Measurements from ENCODE around the gene MYBL2. TPM values are rescaled to one million over a fixed set of nuclear protein-coding genes. Genes with fewer than 3 reads are reported as not detected.

Gene MYBL2
- polyA plus RNA-seq, 3 donors = 0.08 to 0.10 TPM; not detected in 1

DNA sequence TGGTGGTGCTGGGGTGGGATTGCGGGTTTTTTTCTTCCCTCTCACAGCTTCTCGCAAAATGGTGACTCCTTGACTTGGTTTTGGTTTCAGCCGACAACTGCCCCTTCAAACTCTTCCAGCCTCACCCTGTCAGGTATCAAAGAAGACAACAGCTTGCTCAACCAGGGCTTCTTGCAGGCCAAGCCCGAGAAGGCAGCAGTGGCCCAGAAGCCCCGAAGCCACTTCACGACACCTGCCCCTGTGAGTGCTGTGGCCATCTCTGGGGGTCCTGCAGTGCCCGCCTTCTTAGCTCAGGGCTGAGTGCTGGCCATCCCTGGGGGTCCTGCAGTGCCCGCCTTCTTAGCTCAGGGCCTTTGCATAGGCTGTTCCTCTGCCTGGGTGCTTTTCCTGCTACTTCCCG, 48.1 kb downstream of the MYBL2 start:
- no peaks in the 10 kb centered on the region for H3K4me1 ChIP-seq (ENCODE audit: control insufficient read depth in 1 of 2, insufficient read depth in 2 of 2, low read length in 2 of 2)
- H3K4me2 ChIP-seq (replicated peaks; ENCODE audit: extremely low read depth, low read length, poor library complexity, severe bottlenecking) = no peak overlapping the region
- Mint-ChIP-seq H3K36me3 (peaks cover 44 to 67% of the 10 kb centered on the region in 2 donors), H3K27ac (peak overlapping the region in 1 of 7 donors; percentile 41), H3K4me3 (no peak overlapping the region), H3K4me1 (no peaks in the 10 kb centered on the region), H3K27me3 (ENCODE audit: low read depth in 3 of 3) (no peaks in the 10 kb centered on the region), H3K9me3 (peaks cover 2 to 10% (median 6%) of the 10 kb centered on the region in 7 donors)
- H3K4me3 ChIP-seq (replicated peaks in 1 of 3; ENCODE audit: low read depth in 2 of 3, low read length in 3 of 3) = no peak overlapping the region
- 96% methylated on average over 9 of the region's 9 CpGs for WGBS (ENCODE audit: insufficient coverage)
- no peaks in the 10 kb centered on the region for H3K9me3 ChIP-seq (replicated peaks in 1 of 2; ENCODE audit: control insufficient read depth in 1 of 2, insufficient read depth in 1 of 2, low read length in 2 of 2)
- H3K27me3 ChIP-seq (ENCODE audit: control insufficient read depth in 2 of 2, insufficient read depth in 2 of 2, low read length in 2 of 2) = no peaks in the 10 kb centered on the region
- TF ChIP-seq, protein P1, sequence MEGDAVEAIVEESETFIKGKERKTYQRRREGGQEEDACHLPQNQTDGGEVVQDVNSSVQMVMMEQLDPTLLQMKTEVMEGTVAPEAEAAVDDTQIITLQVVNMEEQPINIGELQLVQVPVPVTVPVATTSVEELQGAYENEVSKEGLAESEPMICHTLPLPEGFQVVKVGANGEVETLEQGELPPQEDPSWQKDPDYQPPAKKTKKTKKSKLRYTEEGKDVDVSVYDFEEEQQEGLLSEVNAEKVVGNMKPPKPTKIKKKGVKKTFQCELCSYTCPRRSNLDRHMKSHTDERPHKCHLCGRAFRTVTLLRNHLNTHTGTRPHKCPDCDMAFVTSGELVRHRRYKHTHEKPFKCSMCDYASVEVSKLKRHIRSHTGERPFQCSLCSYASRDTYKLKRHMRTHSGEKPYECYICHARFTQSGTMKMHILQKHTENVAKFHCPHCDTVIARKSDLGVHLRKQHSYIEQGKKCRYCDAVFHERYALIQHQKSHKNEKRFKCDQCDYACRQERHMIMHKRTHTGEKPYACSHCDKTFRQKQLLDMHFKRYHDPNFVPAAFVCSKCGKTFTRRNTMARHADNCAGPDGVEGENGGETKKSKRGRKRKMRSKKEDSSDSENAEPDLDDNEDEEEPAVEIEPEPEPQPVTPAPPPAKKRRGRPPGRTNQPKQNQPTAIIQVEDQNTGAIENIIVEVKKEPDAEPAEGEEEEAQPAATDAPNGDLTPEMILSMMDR (IDR thresholded peaks at IDR 0.05) = no peak
- intact Hi-C loops (cut with micrococcal nuclease) = no loop called here
- no peaks in the 10 kb centered on the region for H3K79me2 ChIP-seq (ENCODE audit: insufficient read depth, low read length)
- no peak overlapping the region for H3K27ac ChIP-seq (ENCODE audit: low read depth in 1 of 2, low read length in 2 of 2)
- peaks cover 12 to 26% of the 10 kb centered on the region in 2 donors for H3K36me3 ChIP-seq (replicated peaks in 1 of 2; ENCODE audit: control insufficient read depth in 1 of 2, insufficient read depth in 2 of 2, low read length in 2 of 2)
- DNase-seq = no peak
- H4K20me1 ChIP-seq (ENCODE audit: insufficient read depth, low read length) = no peaks in the 10 kb centered on the region
- H3K9ac ChIP-seq (ENCODE audit: insufficient read depth, low read length, poor library complexity, severe bottlenecking) = no peak overlapping the region
- no peak overlapping the region for H2AFZ ChIP-seq (ENCODE audit: insufficient read depth, low read depth, low read length, poor library complexity, severe bottlenecking)

DNA sequence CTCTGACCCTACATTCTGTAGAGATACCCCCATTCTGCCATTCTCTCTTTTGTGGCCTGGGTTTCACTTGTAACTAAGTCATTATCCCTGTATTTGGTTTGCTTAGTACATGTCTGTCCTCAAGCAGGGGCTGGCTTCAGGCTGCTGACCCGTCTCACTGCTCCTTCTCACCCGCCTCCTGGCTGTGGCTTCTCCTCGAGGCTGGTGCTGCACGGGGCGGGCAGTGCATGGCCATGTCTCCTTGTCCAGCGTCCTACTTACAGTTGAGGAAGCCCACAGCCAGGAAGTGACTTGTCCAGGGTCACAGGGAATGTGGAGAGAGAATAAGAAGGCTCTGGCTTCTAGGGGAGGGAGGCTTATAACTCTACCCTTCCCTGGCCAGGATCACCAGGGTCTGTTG, 48.6 kb downstream of the MYBL2 start:
- Histone ChIP-seq H2AFZ (ENCODE audit: insufficient read depth, low read depth, low read length, poor library complexity, severe bottlenecking) (no peak overlapping the region), H3K4me1 (ENCODE audit: control insufficient read depth in 1 of 2, insufficient read depth in 2 of 2, low read length in 2 of 2) (no peaks in the 10 kb centered on the region), H3K4me3 (replicated peaks in 1 of 3; ENCODE audit: low read depth in 2 of 3, low read length in 3 of 3) (no peak overlapping the region), H3K9ac (ENCODE audit: insufficient read depth, low read length, poor library complexity, severe bottlenecking) (no peak overlapping the region), H4K20me1 (ENCODE audit: insufficient read depth, low read length) (no peaks in the 10 kb centered on the region), H3K27me3 (ENCODE audit: control insufficient read depth in 2 of 2, insufficient read depth in 2 of 2, low read length in 2 of 2) (no peaks in the 10 kb centered on the region), H3K79me2 (ENCODE audit: insufficient read depth, low read length) (no peaks in the 10 kb centered on the region), H3K4me2 (replicated peaks; ENCODE audit: extremely low read depth, low read length, poor library complexity, severe bottlenecking) (no peak overlapping the region), H3K36me3 (replicated peaks in 1 of 2; ENCODE audit: control insufficient read depth in 1 of 2, insufficient read depth in 2 of 2, low read length in 2 of 2) (peaks cover 8 to 21% of the 10 kb centered on the region in 2 donors), H3K27ac (ENCODE audit: low read depth in 1 of 2, low read length in 2 of 2) (no peak overlapping the region), H3K9me3 (replicated peaks in 1 of 2; ENCODE audit: control insufficient read depth in 1 of 2, insufficient read depth in 1 of 2, low read length in 2 of 2) (no peaks in the 10 kb centered on the region)
- TF ChIP-seq, protein P1 (IDR thresholded peaks at IDR 0.05) = no peak
- H3K4me3 Mint-ChIP-seq = no peak overlapping the region
- H3K4me1 Mint-ChIP-seq = no peaks in the 10 kb centered on the region
- DNase-seq = no peak
- WGBS (ENCODE audit: insufficient coverage) = 93% methylated on average over 6 of the region's 6 CpGs
- H3K27me3 Mint-ChIP-seq (ENCODE audit: low read depth in 3 of 3) = peaks cover 0 to 1% (median 0%) of the 10 kb centered on the region in 3 donors
- intact Hi-C loops (cut with micrococcal nuclease) = no loop called here
- H3K9me3 Mint-ChIP-seq = peaks cover 2 to 11% (median 7%) of the 10 kb centered on the region in 7 donors
- H3K27ac Mint-ChIP-seq = peak overlapping the region in 2 of 7 donors; percentile 33 to 56
- H3K36me3 Mint-ChIP-seq = peaks cover 40 to 64% of the 10 kb centered on the region in 2 donors

Data from CD14-positive monocyte (primary cell).